RKO (cell line): Measurements from ENCODE around the gene IGSF21.

ENCODE experiments used
- DNase-seq: peaks from one replicate; pipeline ENCODE4 v3.0.0-alpha.2; 2016; ENCODE audit warnings: low spot score

Gene IGSF21

GRCh38 chr1:18119771-18120377, 12.3 kb downstream of the IGSF21 start:
- no peak for DNase-seq

- no peak for DNase-seq
Observed at GRCh38 chr1:18120638-18121037, 13.0 kb downstream of the IGSF21 start.

GRCh38 chr1:18121072-18121820, 13.6 kb downstream of the IGSF21 start:
- no peak for DNase-seq

GRCh38 chr1:18123467-18123992, 15.9 kb downstream of the IGSF21 start:
- DNase-seq = no peak

- no peak for DNase-seq
Observed at GRCh38 chr1:18124977-18125376, 17.4 kb downstream of the IGSF21 start.

- no peak for DNase-seq
Observed at GRCh38 chr1:18126616-18127015, 19.0 kb downstream of the IGSF21 start.

GRCh38 chr1:18128298-18128697, 20.7 kb downstream of the IGSF21 start:
- no peak for DNase-seq

- no peak for DNase-seq
Observed at GRCh38 chr1:18130356-18130755, 22.8 kb downstream of the IGSF21 start.

GRCh38 chr1:18132022-18132710, 24.6 kb downstream of the IGSF21 start:
- no peak for DNase-seq

- DNase-seq = no peak
Observed at GRCh38 chr1:18132711-18133541, 25.3 kb downstream of the IGSF21 start.

GRCh38 chr1:18134324-18135046, 26.9 kb downstream of the IGSF21 start:
- no peak for DNase-seq

GRCh38 chr1:18137759-18138345, 30.3 kb downstream of the IGSF21 start:
- no peak for DNase-seq

GRCh38 chr1:18139198-18139981, 31.8 kb downstream of the IGSF21 start:
- no peak for DNase-seq

- DNase-seq = no peak
Observed at GRCh38 chr1:18140411-18140810, 32.8 kb downstream of the IGSF21 start.

- DNase-seq = no peak
Observed at GRCh38 chr1:18141661-18142060, 34.1 kb downstream of the IGSF21 start.

- DNase-seq = no peak
Observed at GRCh38 chr1:18142471-18142870, 34.9 kb downstream of the IGSF21 start.

GRCh38 chr1:18142969-18143368, 35.4 kb downstream of the IGSF21 start:
- DNase-seq = no peak

- no peak for DNase-seq
Observed at GRCh38 chr1:18144062-18144461, 36.5 kb downstream of the IGSF21 start.

GRCh38 chr1:18144916-18145647, 37.5 kb downstream of the IGSF21 start:
- DNase-seq = no peak
